ENCODE measurements around the gene MAP3K10.

Gene MAP3K10

GRCh38 chr19:40225440-40226305, 34.4 kb downstream of the MAP3K10 start:
- no peaks in the 10 kb centered on the region for H3K27me3 ChIP-seq (ENCODE audit: control insufficient read depth, insufficient read depth, low read length)
- no peaks in the 10 kb centered on the region for H3K36me3 ChIP-seq (ENCODE audit: control insufficient read depth, insufficient read depth, low read length)
- WGBS (ENCODE audit: insufficient coverage, insufficient read length), result no CpG with 5 or more reads among the region's 21 CpGs
- H3K4me1 ChIP-seq (ENCODE audit: control insufficient read depth, insufficient read depth, low read length), result no peaks in the 10 kb centered on the region
- no peak overlapping the region for H3K27ac ChIP-seq (ENCODE audit: low read length)
- H3K9me3 ChIP-seq (ENCODE audit: control insufficient read depth, insufficient read depth, low read length), result no peaks in the 10 kb centered on the region
- no peak for DNase-seq (ENCODE audit: low read depth, low spot score)
- no peak overlapping the region for H3K4me3 ChIP-seq (ENCODE audit: low read length)

GRCh38 chr19:40228346-40228745, 37.1 kb downstream of the MAP3K10 start:
- Histone ChIP-seq H3K4me3 (ENCODE audit: low read length) (no peak overlapping the region), H3K27ac (ENCODE audit: low read length) (no peak overlapping the region), H3K36me3 (ENCODE audit: control insufficient read depth, insufficient read depth, low read length) (no peaks in the 10 kb centered on the region), H3K4me1 (ENCODE audit: control insufficient read depth, insufficient read depth, low read length) (peaks cover 4% of the 10 kb centered on the region; the same call in 1 of the 2 replicates), H3K27me3 (ENCODE audit: control insufficient read depth, insufficient read depth, low read length) (no peaks in the 10 kb centered on the region), H3K9me3 (ENCODE audit: control insufficient read depth, insufficient read depth, low read length) (no peaks in the 10 kb centered on the region)
- no CpG with 5 or more reads among the region's 10 CpGs for WGBS (ENCODE audit: insufficient coverage, insufficient read length)
- DNase-seq (ENCODE audit: low read depth, low spot score), result no peak

GRCh38 chr19:40228863-40229262, 37.6 kb downstream of the MAP3K10 start:
- H3K27ac ChIP-seq (ENCODE audit: low read length), result no peak overlapping the region
- no peak overlapping the region for H3K4me3 ChIP-seq (ENCODE audit: low read length)
- no CpG with 5 or more reads among the region's 5 CpGs for WGBS (ENCODE audit: insufficient coverage, insufficient read length)

GRCh38 chr19:40229484-40229883, 38.3 kb downstream of the MAP3K10 start:
- H3K27ac ChIP-seq (ENCODE audit: low read length), result no peak overlapping the region
- H3K36me3 ChIP-seq (ENCODE audit: control insufficient read depth, insufficient read depth, low read length), result no peaks in the 10 kb centered on the region
- WGBS (ENCODE audit: insufficient coverage, insufficient read length), result no CpG with 5 or more reads among the region's 3 CpGs
- H3K27me3 ChIP-seq (ENCODE audit: control insufficient read depth, insufficient read depth, low read length), result no peaks in the 10 kb centered on the region
- H3K4me3 ChIP-seq (ENCODE audit: low read length), result no peak overlapping the region
- no peaks in the 10 kb centered on the region for H3K9me3 ChIP-seq (ENCODE audit: control insufficient read depth, insufficient read depth, low read length)
- H3K4me1 ChIP-seq (ENCODE audit: control insufficient read depth, insufficient read depth, low read length), result peaks cover 4% of the 10 kb centered on the region; the same call in 1 of the 2 replicates
- no peak for DNase-seq (ENCODE audit: low read depth, low spot score)

More at GRCh38 chr19:40228863-40229262, 37.6 kb downstream of the MAP3K10 start:
- H3K36me3 ChIP-seq (ENCODE audit: control insufficient read depth, insufficient read depth, low read length), result no peaks in the 10 kb centered on the region
- no peak for DNase-seq (ENCODE audit: low read depth, low spot score)
- H3K27me3 ChIP-seq (ENCODE audit: control insufficient read depth, insufficient read depth, low read length), result no peaks in the 10 kb centered on the region
- no peaks in the 10 kb centered on the region for H3K9me3 ChIP-seq (ENCODE audit: control insufficient read depth, insufficient read depth, low read length)
- H3K4me1 ChIP-seq (ENCODE audit: control insufficient read depth, insufficient read depth, low read length), result peaks cover 4% of the 10 kb centered on the region; the same call in 1 of the 2 replicates

- no peak for DNase-seq (ENCODE audit: low read depth, low spot score)
- H3K27ac ChIP-seq (ENCODE audit: low read length), result no peak overlapping the region
- WGBS (ENCODE audit: insufficient coverage, insufficient read length), result no CpG with 5 or more reads among the region's 4 CpGs
These were observed 38.7 kb downstream of the MAP3K10 start for GRCh38 chr19:40229926-40230417.

GRCh38 chr19:40231057-40231456, 39.8 kb downstream of the MAP3K10 start:
- H3K4me3 ChIP-seq (ENCODE audit: low read length), result no peak overlapping the region
- WGBS (ENCODE audit: insufficient coverage, insufficient read length), result no CpG with 5 or more reads among the region's 6 CpGs
- H3K27ac ChIP-seq (ENCODE audit: low read length), result no peak overlapping the region
- H3K36me3 ChIP-seq (ENCODE audit: control insufficient read depth, insufficient read depth, low read length), result peaks cover 11% of the 10 kb centered on the region
- H3K27me3 ChIP-seq (ENCODE audit: control insufficient read depth, insufficient read depth, low read length), result no peaks in the 10 kb centered on the region
- DNase-seq (ENCODE audit: low read depth, low spot score), result no peak
- peaks cover 4% of the 10 kb centered on the region; the same call in 1 of the 2 replicates for H3K4me1 ChIP-seq (ENCODE audit: control insufficient read depth, insufficient read depth, low read length)
- H3K9me3 ChIP-seq (ENCODE audit: control insufficient read depth, insufficient read depth, low read length), result no peaks in the 10 kb centered on the region

More at GRCh38 chr19:40229926-40230417, 38.7 kb downstream of the MAP3K10 start:
- H3K9me3 ChIP-seq (ENCODE audit: control insufficient read depth, insufficient read depth, low read length), result no peaks in the 10 kb centered on the region
- no peak overlapping the region for H3K4me3 ChIP-seq (ENCODE audit: low read length)
- H3K36me3 ChIP-seq (ENCODE audit: control insufficient read depth, insufficient read depth, low read length), result peaks cover under 1% of the 10 kb centered on the region; the same call in 1 of the 2 replicates
- H3K27me3 ChIP-seq (ENCODE audit: control insufficient read depth, insufficient read depth, low read length), result no peaks in the 10 kb centered on the region
- H3K4me1 ChIP-seq (ENCODE audit: control insufficient read depth, insufficient read depth, low read length), result peaks cover 4% of the 10 kb centered on the region; the same call in 1 of the 2 replicates

- Histone ChIP-seq H3K4me1 (ENCODE audit: control insufficient read depth, insufficient read depth, low read length) (peaks cover 4% of the 10 kb centered on the region; the same call in 1 of the 2 replicates), H3K36me3 (ENCODE audit: control insufficient read depth, insufficient read depth, low read length) (peaks cover 11% of the 10 kb centered on the region), H3K27ac (ENCODE audit: low read length) (no peak overlapping the region), H3K9me3 (ENCODE audit: control insufficient read depth, insufficient read depth, low read length) (no peaks in the 10 kb centered on the region), H3K27me3 (ENCODE audit: control insufficient read depth, insufficient read depth, low read length) (no peaks in the 10 kb centered on the region), H3K4me3 (ENCODE audit: low read length) (no peak overlapping the region)
- no CpG with 5 or more reads among the region's 16 CpGs for WGBS (ENCODE audit: insufficient coverage, insufficient read length)
- peak; percentile 35 for DNase-seq (ENCODE audit: low read depth, low spot score)
These were observed 40.6 kb downstream of the MAP3K10 start for GRCh38 chr19:40231544-40232424.

GRCh38 chr19:40232479-40232878, 41.3 kb downstream of the MAP3K10 start:
- H3K27ac ChIP-seq (ENCODE audit: low read length), result no peak overlapping the region
- no CpG with 5 or more reads among the region's 12 CpGs for WGBS (ENCODE audit: insufficient coverage, insufficient read length)

GRCh38 chr19:40232949-40233810, 42.0 kb downstream of the MAP3K10 start:
- Histone ChIP-seq H3K36me3 (ENCODE audit: control insufficient read depth, insufficient read depth, low read length) (peaks cover 21% of the 10 kb centered on the region), H3K27me3 (ENCODE audit: control insufficient read depth, insufficient read depth, low read length) (no peaks in the 10 kb centered on the region), H3K4me3 (ENCODE audit: low read length) (no peak overlapping the region), H3K4me1 (ENCODE audit: control insufficient read depth, insufficient read depth, low read length) (peaks cover 4% of the 10 kb centered on the region; the same call in 1 of the 2 replicates), H3K9me3 (ENCODE audit: control insufficient read depth, insufficient read depth, low read length) (no peaks in the 10 kb centered on the region), H3K27ac (ENCODE audit: low read length) (no peak overlapping the region)
- no CpG with 5 or more reads among the region's 25 CpGs for WGBS (ENCODE audit: insufficient coverage, insufficient read length)
- no peak for DNase-seq (ENCODE audit: low read depth, low spot score)

More at GRCh38 chr19:40232479-40232878, 41.3 kb downstream of the MAP3K10 start:
- Histone ChIP-seq H3K9me3 (ENCODE audit: control insufficient read depth, insufficient read depth, low read length) (no peaks in the 10 kb centered on the region), H3K36me3 (ENCODE audit: control insufficient read depth, insufficient read depth, low read length) (peaks cover 14% of the 10 kb centered on the region), H3K4me1 (ENCODE audit: control insufficient read depth, insufficient read depth, low read length) (peaks cover 4% of the 10 kb centered on the region; the same call in 1 of the 2 replicates), H3K27me3 (ENCODE audit: control insufficient read depth, insufficient read depth, low read length) (no peaks in the 10 kb centered on the region), H3K4me3 (ENCODE audit: low read length) (no peak overlapping the region)
- no peak for DNase-seq (ENCODE audit: low read depth, low spot score)
